DMS79 (cell line): ENCODE results near the gene NOX3.
A peak's percentile ranks its signal among the peaks of the same experiment; 100 is the strongest.
"Not testable (repeated sequence)": the region's sequence is repeated elsewhere in the genome, so short reads cannot be mapped to it uniquely, and the experiment has no call there.

Experiments used
- DNase-seq: peaks from one replicate; lab custom pipeline; 2025; lab: John Stamatoyannopoulos, UW

NOX3 gene, protein sequence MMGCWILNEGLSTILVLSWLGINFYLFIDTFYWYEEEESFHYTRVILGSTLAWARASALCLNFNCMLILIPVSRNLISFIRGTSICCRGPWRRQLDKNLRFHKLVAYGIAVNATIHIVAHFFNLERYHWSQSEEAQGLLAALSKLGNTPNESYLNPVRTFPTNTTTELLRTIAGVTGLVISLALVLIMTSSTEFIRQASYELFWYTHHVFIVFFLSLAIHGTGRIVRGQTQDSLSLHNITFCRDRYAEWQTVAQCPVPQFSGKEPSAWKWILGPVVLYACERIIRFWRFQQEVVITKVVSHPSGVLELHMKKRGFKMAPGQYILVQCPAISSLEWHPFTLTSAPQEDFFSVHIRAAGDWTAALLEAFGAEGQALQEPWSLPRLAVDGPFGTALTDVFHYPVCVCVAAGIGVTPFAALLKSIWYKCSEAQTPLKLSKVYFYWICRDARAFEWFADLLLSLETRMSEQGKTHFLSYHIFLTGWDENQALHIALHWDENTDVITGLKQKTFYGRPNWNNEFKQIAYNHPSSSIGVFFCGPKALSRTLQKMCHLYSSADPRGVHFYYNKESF

GRCh38 chr6:155455766-155456165, at the start of gene NOX3:
NOX3 (minus strand) TSS chr6:155455839; CDS start chr6:155455800, 39 bp downstream.
- peak; percentile 9 for DNase-seq

DNA sequence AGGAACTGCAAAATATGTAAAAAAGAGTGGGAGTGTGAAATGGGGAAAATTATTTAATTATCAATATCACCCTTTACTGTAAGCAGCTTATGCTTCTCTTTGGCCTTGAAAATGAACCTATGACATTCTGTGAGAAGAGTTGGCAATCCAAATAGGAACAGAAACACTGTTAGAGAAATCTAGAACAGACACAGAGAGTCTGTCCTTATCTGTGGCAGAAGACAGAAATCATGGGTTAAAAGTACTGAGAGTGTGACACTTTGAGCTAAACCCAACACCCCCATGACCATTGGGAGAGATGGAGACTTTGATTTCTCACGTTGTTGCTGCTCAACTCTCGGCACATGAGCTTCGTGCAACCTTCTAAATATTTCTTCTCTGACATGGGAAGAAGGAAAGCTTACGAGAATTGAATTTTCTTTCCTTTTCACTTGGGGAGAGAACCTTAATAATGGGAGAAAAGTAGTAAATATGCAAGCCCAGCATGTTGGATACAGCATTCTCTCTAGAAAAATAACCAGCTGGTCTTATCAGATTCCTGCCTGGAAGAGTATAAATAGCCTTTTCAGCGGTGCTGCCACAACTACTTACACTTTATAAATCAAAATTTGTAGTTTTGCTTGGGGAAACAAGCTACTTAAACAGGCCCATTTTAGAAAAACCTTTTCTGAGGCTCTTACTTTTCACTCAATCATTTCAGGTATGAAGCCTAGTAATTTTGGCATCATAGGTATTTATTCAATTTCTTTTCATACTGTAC, 49.4 kb upstream of the NOX3 start:
- no peak for DNase-seq

GRCh38 chr6:155502393-155502792, 46.8 kb upstream of the NOX3 start:
- DNase-seq: no peak

- no peak for DNase-seq
Measured at GRCh38 chr6:155499574-155499973, 43.9 kb upstream of the NOX3 start.

- DNase-seq: no peak
Measured at GRCh38 chr6:155498370-155498769, 42.7 kb upstream of the NOX3 start.

GRCh38 chr6:155497273-155497672, 41.6 kb upstream of the NOX3 start:
- no peak for DNase-seq

- no peak for DNase-seq
Measured at GRCh38 chr6:155495011-155495768, 39.6 kb upstream of the NOX3 start.

DNA sequence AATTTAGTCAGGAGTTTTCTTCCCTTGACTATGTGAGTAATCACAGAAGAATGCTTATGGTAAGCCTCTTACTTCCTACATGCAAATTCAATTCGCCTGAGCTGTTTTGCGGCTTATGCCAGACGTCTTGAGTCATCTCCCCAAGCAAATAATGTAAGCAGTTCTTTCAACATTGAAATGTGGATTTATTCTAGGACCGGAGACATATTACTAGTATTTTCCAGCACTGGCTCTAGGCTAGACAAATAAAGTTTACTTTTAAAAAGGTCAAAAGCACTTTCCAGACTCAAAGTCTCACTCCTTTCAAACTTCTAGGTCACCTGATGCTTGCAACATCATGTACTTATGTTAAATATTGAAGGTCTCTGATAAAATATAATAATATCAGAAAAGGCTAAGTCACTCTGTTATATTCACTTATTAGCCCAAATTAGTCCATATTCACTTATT, 38.1 kb upstream of the NOX3 start:
- no peak for DNase-seq

GRCh38 chr6:155493026-155493693, 37.5 kb upstream of the NOX3 start:
- no peak for DNase-seq

- no peak for DNase-seq
Measured at GRCh38 chr6:155492061-155492735, 36.6 kb upstream of the NOX3 start.

DNA sequence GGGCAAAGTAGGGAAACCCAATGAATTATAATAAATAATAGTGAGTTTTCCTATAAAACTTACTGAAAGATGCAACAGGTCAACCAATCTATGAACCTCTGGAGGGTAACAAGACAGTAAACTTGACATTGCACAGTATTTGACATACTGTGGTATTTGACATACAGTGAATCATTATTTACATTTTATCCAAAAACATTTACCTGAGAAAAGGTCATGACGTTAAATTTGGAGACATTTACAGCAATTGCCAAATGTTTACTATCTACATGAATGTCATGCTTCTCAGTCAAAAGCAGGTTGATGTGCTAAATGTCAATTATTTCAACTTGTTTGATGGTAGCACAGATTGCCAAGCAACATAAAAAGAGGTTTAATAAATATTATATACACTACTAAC, 35.8 kb upstream of the NOX3 start:
- DNase-seq: no peak

DNA sequence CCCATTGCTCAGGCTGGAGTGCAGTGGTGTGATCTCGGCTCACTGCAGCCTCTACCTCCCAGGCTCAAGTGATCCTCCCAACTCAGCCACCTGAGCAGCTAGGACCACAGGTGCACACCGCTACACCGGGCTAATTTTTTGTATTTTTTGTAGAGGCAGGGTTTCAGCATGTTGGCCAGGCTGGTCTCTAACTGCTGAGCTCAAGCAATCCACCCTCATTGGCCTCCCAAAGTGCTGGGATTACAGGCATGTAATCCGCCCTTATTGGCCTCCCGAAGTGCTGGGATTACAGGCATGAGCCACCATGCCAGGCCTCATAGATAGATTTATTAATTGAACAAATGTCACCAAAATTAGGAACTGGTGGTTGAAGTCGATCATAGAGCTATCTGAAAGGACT, 32.6 kb upstream of the NOX3 start:
- not testable (repeated sequence) for DNase-seq

GRCh38 chr6:155487371-155488130, 31.9 kb upstream of the NOX3 start:
- DNase-seq: no peak

GRCh38 chr6:155486721-155487294, 31.2 kb upstream of the NOX3 start:
- no peak for DNase-seq

- no peak for DNase-seq
Measured at GRCh38 chr6:155485756-155486155, 30.1 kb upstream of the NOX3 start.

- peak; percentile 6 for DNase-seq
Measured at GRCh38 chr6:155483858-155484257, 28.2 kb upstream of the NOX3 start.

DNA sequence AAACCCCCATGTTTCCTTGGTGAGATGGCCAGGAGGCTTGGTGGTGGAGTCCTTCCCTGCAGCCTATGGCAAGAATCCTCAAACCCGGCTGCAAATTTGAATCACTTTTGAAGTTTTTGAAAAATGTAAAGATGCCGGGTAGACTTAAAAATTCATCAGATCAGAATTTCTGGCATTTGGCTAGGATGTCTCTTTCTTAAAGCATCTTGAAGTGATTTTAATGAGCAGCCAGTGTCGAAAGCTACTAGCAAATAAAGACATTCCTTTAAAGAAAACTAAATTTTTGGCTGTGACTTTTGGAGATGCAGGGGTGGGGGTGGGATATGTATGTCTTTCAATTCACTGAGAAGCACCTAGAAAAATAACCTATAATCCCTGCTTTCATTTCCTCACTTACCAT, 25.6 kb upstream of the NOX3 start:
- DNase-seq: no peak

- no peak for DNase-seq
Measured at GRCh38 chr6:155473741-155474140, 18.1 kb upstream of the NOX3 start.

DNA sequence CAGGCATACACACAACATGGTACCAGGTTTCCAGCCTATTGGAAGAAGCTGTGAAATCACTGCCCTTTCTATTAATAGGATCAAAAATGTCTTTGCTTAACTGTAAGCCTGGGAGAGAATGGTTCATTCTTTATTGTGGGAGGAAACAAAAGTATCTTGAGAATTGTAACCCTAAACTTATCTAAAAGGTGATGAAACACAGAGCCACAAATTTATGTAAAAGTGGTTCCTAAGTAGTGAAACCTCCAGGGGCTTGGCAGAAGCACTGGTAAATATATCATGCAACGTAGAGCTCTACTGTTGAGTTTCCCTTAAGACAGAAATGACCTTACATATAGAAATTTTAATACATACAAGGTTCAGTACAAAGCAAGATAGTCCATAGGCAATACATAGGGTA, 17.2 kb upstream of the NOX3 start:
- no peak for DNase-seq
